ENCODE results near the gene DOCK9. TPM values are rescaled to one million over a fixed set of nuclear protein-coding genes. Genes with fewer than 3 reads are reported as not detected.

DOCK9 gene
- total and polyA plus RNA-seq, 2 donors (not counting 1 experiment from before 2014, with no cell fraction given), result 18.2 TPM

DNA sequence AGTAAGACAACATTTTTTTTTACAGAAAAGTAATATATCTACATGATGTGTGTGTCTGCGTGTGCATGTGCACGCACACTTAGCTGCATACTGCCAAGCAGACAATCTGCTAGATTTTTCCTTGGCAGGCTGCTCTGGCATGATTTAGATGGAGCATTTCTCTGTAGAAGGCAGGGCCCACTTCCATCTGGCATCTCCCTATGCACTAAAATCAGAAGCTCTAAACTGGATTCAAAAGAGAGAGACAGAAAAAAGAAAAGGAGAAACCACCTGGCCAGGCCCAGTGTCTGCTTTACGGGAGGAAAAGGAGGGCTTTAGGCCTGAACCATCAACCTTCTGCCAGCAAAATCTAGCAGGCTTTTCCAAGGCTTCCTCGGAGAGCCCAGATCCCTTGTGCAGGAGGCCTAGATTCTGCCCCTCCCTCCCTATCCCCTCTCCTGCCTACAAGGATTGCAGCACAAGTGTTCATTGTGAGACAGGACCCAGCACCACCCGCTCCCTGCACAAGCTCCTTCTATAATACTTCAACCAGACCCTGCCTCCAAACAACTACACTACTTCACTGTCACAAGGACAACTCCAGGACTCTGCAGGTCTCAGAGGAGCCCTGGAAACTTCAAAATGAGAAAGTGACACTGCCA, 99.3 kb downstream of the DOCK9 start:
- Histone ChIP-seq H3K79me2 (ENCODE audit: control insufficient read depth, insufficient read depth, low read length) (no peaks in the 10 kb centered on the region), H3K36me3 (ENCODE audit: control insufficient read depth, insufficient read depth, low read length) (no peaks in the 10 kb centered on the region), H3K4me2 (ENCODE audit: extremely low read depth, insufficient read depth, low read length) (no peak overlapping the region), H3K27me3 (ENCODE audit: control insufficient read depth, insufficient read depth, low read length) (no peaks in the 10 kb centered on the region), H3K27ac (ENCODE audit: insufficient read depth, low read length) (no peak overlapping the region), H3K9ac (ENCODE audit: insufficient read depth, low read length) (no peak overlapping the region), H3K9me3 (ENCODE audit: control insufficient read depth, insufficient read depth, low read depth, low read length) (no peaks in the 10 kb centered on the region), H4K20me1 (ENCODE audit: control insufficient read depth, extremely low read depth, insufficient read depth, low read length) (no peaks in the 10 kb centered on the region), H3K4me1 (ENCODE audit: control insufficient read depth, extremely low read depth, insufficient read depth, low read length) (no peaks in the 10 kb centered on the region), H3K4me3 (replicated peaks in 1 of 4; ENCODE audit: control extremely low read depth in 1 of 4, insufficient read depth in 1 of 4, low read depth in 3 of 4, low read length in 4 of 4) (no peak overlapping the region), H2AFZ (ENCODE audit: low read length) (no peak overlapping the region)
- no peak for TF ChIP-seq EZH2 (IDR thresholded peaks at IDR 0.05; ENCODE audit: low read length, missing control alignments)
- TF ChIP-seq, protein P1, sequence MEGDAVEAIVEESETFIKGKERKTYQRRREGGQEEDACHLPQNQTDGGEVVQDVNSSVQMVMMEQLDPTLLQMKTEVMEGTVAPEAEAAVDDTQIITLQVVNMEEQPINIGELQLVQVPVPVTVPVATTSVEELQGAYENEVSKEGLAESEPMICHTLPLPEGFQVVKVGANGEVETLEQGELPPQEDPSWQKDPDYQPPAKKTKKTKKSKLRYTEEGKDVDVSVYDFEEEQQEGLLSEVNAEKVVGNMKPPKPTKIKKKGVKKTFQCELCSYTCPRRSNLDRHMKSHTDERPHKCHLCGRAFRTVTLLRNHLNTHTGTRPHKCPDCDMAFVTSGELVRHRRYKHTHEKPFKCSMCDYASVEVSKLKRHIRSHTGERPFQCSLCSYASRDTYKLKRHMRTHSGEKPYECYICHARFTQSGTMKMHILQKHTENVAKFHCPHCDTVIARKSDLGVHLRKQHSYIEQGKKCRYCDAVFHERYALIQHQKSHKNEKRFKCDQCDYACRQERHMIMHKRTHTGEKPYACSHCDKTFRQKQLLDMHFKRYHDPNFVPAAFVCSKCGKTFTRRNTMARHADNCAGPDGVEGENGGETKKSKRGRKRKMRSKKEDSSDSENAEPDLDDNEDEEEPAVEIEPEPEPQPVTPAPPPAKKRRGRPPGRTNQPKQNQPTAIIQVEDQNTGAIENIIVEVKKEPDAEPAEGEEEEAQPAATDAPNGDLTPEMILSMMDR (conservative IDR thresholded peaks at IDR 0.05 in 1 of 2, IDR thresholded peaks at IDR 0.05 in 1 of 2; ENCODE audit: low read depth in 1 of 2, low read length in 2 of 2), result no peak
- no peak for DNase-seq (ENCODE audit: low read depth in 2 of 2)

DNA sequence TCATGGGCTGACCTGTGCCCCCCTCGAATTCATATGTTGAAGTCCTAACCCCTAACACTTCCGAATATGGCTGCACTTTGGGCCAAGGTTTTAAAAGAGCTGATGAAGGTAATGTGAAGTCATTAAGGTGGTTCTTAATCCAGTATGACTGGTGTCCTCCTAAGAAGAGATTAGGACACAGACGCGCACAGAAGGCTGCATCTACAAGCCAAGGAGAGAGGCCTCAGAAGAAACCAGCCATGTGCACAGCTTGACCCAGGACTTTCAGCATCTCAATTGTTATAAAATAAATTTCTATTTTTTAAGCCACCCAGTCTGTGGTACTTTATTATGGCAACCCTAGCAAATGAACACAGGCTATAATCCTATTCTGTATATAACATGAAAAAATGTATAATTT, 99.9 kb downstream of the DOCK9 start:
- no peaks in the 10 kb centered on the region for H3K27me3 ChIP-seq (ENCODE audit: control insufficient read depth, insufficient read depth, low read length)
- no peaks in the 10 kb centered on the region for H3K4me1 ChIP-seq (ENCODE audit: control insufficient read depth, extremely low read depth, insufficient read depth, low read length)
- no peak overlapping the region for H3K4me2 ChIP-seq (ENCODE audit: extremely low read depth, insufficient read depth, low read length)
- H3K4me3 ChIP-seq (replicated peaks in 1 of 4; ENCODE audit: control extremely low read depth in 1 of 4, insufficient read depth in 1 of 4, low read depth in 3 of 4, low read length in 4 of 4), result no peak overlapping the region
- no peaks in the 10 kb centered on the region for H3K36me3 ChIP-seq (ENCODE audit: control insufficient read depth, insufficient read depth, low read length)
- DNase-seq (ENCODE audit: low read depth in 2 of 2), result no peak
- H3K27ac ChIP-seq (ENCODE audit: insufficient read depth, low read length), result no peak overlapping the region
- H3K9me3 ChIP-seq (ENCODE audit: control insufficient read depth, insufficient read depth, low read depth, low read length), result no peaks in the 10 kb centered on the region
- H2AFZ ChIP-seq (ENCODE audit: low read length), result no peak overlapping the region
- no peaks in the 10 kb centered on the region for H3K79me2 ChIP-seq (ENCODE audit: control insufficient read depth, insufficient read depth, low read length)
- no peak overlapping the region for H3K9ac ChIP-seq (ENCODE audit: insufficient read depth, low read length)
- TF ChIP-seq EZH2 (IDR thresholded peaks at IDR 0.05; ENCODE audit: low read length, missing control alignments), result no peak
- TF ChIP-seq, protein P1 (conservative IDR thresholded peaks at IDR 0.05 in 1 of 2, IDR thresholded peaks at IDR 0.05 in 1 of 2; ENCODE audit: low read depth in 1 of 2, low read length in 2 of 2), result no peak
- no peaks in the 10 kb centered on the region for H4K20me1 ChIP-seq (ENCODE audit: control insufficient read depth, extremely low read depth, insufficient read depth, low read length)

GRCh38 chr13:98877466-98877865, 100.4 kb downstream of the DOCK9 start:
- Histone ChIP-seq H3K4me1 (ENCODE audit: control insufficient read depth, extremely low read depth, insufficient read depth, low read length) (no peaks in the 10 kb centered on the region), H3K36me3 (ENCODE audit: control insufficient read depth, insufficient read depth, low read length) (no peaks in the 10 kb centered on the region), H3K4me3 (replicated peaks in 1 of 4; ENCODE audit: control extremely low read depth in 1 of 4, insufficient read depth in 1 of 4, low read depth in 3 of 4, low read length in 4 of 4) (no peak overlapping the region), H3K27me3 (ENCODE audit: control insufficient read depth, insufficient read depth, low read length) (no peaks in the 10 kb centered on the region), H3K9ac (ENCODE audit: insufficient read depth, low read length) (no peak overlapping the region), H2AFZ (ENCODE audit: low read length) (no peak overlapping the region), H3K27ac (ENCODE audit: insufficient read depth, low read length) (no peak overlapping the region), H4K20me1 (ENCODE audit: control insufficient read depth, extremely low read depth, insufficient read depth, low read length) (no peaks in the 10 kb centered on the region), H3K4me2 (ENCODE audit: extremely low read depth, insufficient read depth, low read length) (no peak overlapping the region), H3K9me3 (ENCODE audit: control insufficient read depth, insufficient read depth, low read depth, low read length) (no peaks in the 10 kb centered on the region), H3K79me2 (ENCODE audit: control insufficient read depth, insufficient read depth, low read length) (no peaks in the 10 kb centered on the region)
- no peak for TF ChIP-seq EZH2 (IDR thresholded peaks at IDR 0.05; ENCODE audit: low read length, missing control alignments)
- TF ChIP-seq, protein P1 (conservative IDR thresholded peaks at IDR 0.05 in 1 of 2, IDR thresholded peaks at IDR 0.05 in 1 of 2; ENCODE audit: low read depth in 1 of 2, low read length in 2 of 2), result no peak
- DNase-seq (ENCODE audit: low read depth in 2 of 2), result no peak
